SK-N-SH (cell line): ENCODE measurements around the gene SPATA12. TPM values are rescaled to one million over a fixed set of nuclear protein-coding genes. Genes with fewer than 3 reads are reported as not detected.

Experiments
- CTCF ChIA-PET: fragments of 300-600, 350-600 bp; formaldehyde crosslinking; extraction: SDS; loops from one replicate; lab custom pipeline; 2021; lab: Yijun Ruan, JAX
- POLR2A ChIA-PET: fragments of 350-600 bp; sonication (Branson Sonifier 250); formaldehyde crosslinking; extraction: SDS; loops from one replicate; lab custom pipeline; 2020; ENCODE audit warnings: antibody characterized with exemption, inconsistent platforms; lab: Yijun Ruan, JAX
- DNase-seq: peaks from one replicate; pipeline ENCODE4 v3.0.0; 2012
- H2AFZ ChIP-seq: fragments of 200-600 bp; sonication (generic); 2 replicates; pipeline ENCODE4 v1.8.1; 2016; ENCODE audit warnings: antibody characterized with exemption, mild to moderate bottlenecking, low read depth
- H3F3A ChIP-seq: fragments of 200-600 bp; sonication (generic); replicated peaks from 2 replicates; pipeline ENCODE3; 2016; ENCODE audit warnings: antibody characterized with exemption, mild to moderate bottlenecking; ENCODE audit not compliant: insufficient read depth
- H3K27ac ChIP-seq, 2 experiments: fragments of 200-500 bp in 1 of 2; fragments of 200-600 bp in 1 of 2; sonication (Bioruptor generic) in 1 of 2; sonication (generic), shearing (Covaris generic) in 1 of 2; 2 replicates each; pipeline versions ENCODE4 v1.5.1 to v1.6.1; 2014 to 2016; ENCODE audit warnings: low read depth in 2 of 2, inconsistent platforms in 1 of 2, low read length in 1 of 2, mild to moderate bottlenecking in 1 of 2, mixed read lengths in 1 of 2
- H3K27me3 ChIP-seq: fragments of 200-600 bp; sonication (generic), shearing (Covaris generic); 2 replicates; pipeline ENCODE4 v1.6.1; 2016; ENCODE audit warnings: mixed run types; ENCODE audit not compliant: insufficient read depth
- H3K36me3 ChIP-seq, 2 experiments: fragments of 200-500 bp in 1 of 2; fragments of 200-600 bp in 1 of 2; sonication (Bioruptor generic) in 1 of 2; sonication (generic) in 1 of 2; replicated peaks in 1 of 2; 2 replicates each; pipeline versions ENCODE3 to v1.5.1; 2014 to 2016; ENCODE audit warnings: low read length in 1 of 2, mild to moderate bottlenecking in 1 of 2; ENCODE audit not compliant: insufficient read depth in 2 of 2, control insufficient read depth in 1 of 2
- H3K4me1 ChIP-seq, 2 experiments: fragments of 200-500 bp in 1 of 2; fragments of 200-600 bp in 1 of 2; sonication (Bioruptor generic) in 1 of 2; sonication (generic), shearing (Covaris generic) in 1 of 2; 2 replicates each; pipeline versions ENCODE4 v1.5.1 to v1.6.1; 2014 to 2016; ENCODE audit warnings: low read depth in 1 of 2, low read length in 1 of 2, mixed run types in 1 of 2; ENCODE audit not compliant: insufficient read depth in 2 of 2, control insufficient read depth in 1 of 2
- H3K4me2 ChIP-seq: fragments of 200-600 bp; sonication (generic), shearing (Covaris generic); 2 replicates; pipeline ENCODE4 v1.6.1; 2017; ENCODE audit warnings: mixed run types
- H3K4me3 ChIP-seq, 2 experiments: fragments of 200-500 bp in 1 of 2; fragments of 200-600 bp in 1 of 2; sonication (Bioruptor generic) in 1 of 2; sonication (generic), shearing (Covaris generic) in 1 of 2; 2 replicates each; pipeline versions ENCODE4 v1.5.1 to v1.8.1; 2014 to 2016; ENCODE audit warnings: low read depth in 2 of 2, inconsistent platforms in 1 of 2, low read length in 1 of 2, mild to moderate bottlenecking in 1 of 2, mixed read lengths in 1 of 2, moderate library complexity in 1 of 2
- H3K79me2 ChIP-seq: fragments of 200-600 bp; sonication (generic); 2 replicates; pipeline ENCODE4 v1.8.1; 2017; ENCODE audit warnings: mild to moderate bottlenecking; ENCODE audit not compliant: insufficient read depth
- H3K9ac ChIP-seq: fragments of 200-600 bp; sonication (generic); 2 replicates; pipeline ENCODE4 v1.6.1; 2017; ENCODE audit warnings: mixed run types
- H3K9me2 ChIP-seq: fragments of 200-600 bp; sonication (generic); 2 replicates; pipeline ENCODE4 v1.6.1; 2017; ENCODE audit warnings: mixed run types
- H3K9me3 ChIP-seq: fragments of 200-600 bp; sonication (generic); 2 replicates; pipeline ENCODE4 v1.6.1; 2017; ENCODE audit warnings: mixed run types, mild to moderate bottlenecking, moderate library complexity
- H4K20me1 ChIP-seq: fragments of 200-600 bp; sonication (generic); 2 replicates; pipeline ENCODE4 v1.6.1; 2017; ENCODE audit warnings: mild to moderate bottlenecking, mixed run types; ENCODE audit not compliant: insufficient read depth
- FOXM1 ChIP-seq: IDR thresholded peaks from 2 replicates; pipeline ENCODE4 v1.4.0; 2012; ENCODE audit warnings: low read depth, mild to moderate bottlenecking
- NFIC ChIP-seq: IDR thresholded peaks from 2 replicates; pipeline ENCODE4 v1.4.0; 2012; ENCODE audit warnings: borderline replicate concordance
- PBX3 ChIP-seq: IDR thresholded peaks from 2 replicates; pipeline ENCODE4; 2012
- RCOR1 ChIP-seq: fragments of 150-350 bp; IDR thresholded peaks from 2 replicates; pipeline ENCODE4 v1.6.1; 2017; ENCODE audit warnings: antibody characterized with exemption, low read length
- REST ChIP-seq: IDR thresholded peaks from 2 replicates; pipeline ENCODE4 v1.6.1; 2012; ENCODE audit warnings: mild to moderate bottlenecking, low read depth, low read length, moderate library complexity
- SIN3A ChIP-seq: IDR thresholded peaks from 2 replicates; pipeline ENCODE4 v1.6.1; 2012; ENCODE audit warnings: low read depth, mild to moderate bottlenecking, low read length, moderate library complexity, borderline replicate concordance
- USF1 ChIP-seq: IDR thresholded peaks from 2 replicates; pipeline ENCODE4 v1.4.0; 2012; ENCODE audit warnings: low read depth, borderline replicate concordance
- ZBTB33 ChIP-seq: IDR thresholded peaks from 2 replicates; pipeline ENCODE4 v1.4.0; 2012; ENCODE audit warnings: low read depth, borderline replicate concordance
- WGBS: methylation state at CpG from one replicate; pipeline ENCODE4 v1.1.6; 2017; ENCODE audit warnings: low lambda C conversion rate; 5-methylcytosine and 5-hydroxymethylcytosine counted together
- polyA plus RNA-seq, 3 experiments: library from polyadenylated mRNA; depleted of rRNA; stranded (reverse); fragments of >200 nt; gene quantifications; 2 replicates each; pipeline ENCODE4 v1.2.3, GENCODE V29; 2012

Gene SPATA12
- polyA plus RNA-seq, 1 of the 3 experiments (the other 2 are of a cell fraction), result 0.33 TPM

- H3K4me1 ChIP-seq, result peaks cover 0 to 9% of the 10 kb centered on the region in 2 experiments; a peak in 1 of 4 replicates
- ChIA-PET POLR2A (no interaction called here), CTCF (interaction anchor here (1.2 kb wide), 1 partner anchor 87 kb away, joined by 5 read pairs; no protein-coding TSS in a partner anchor)
- no peak for DNase-seq
- H3K4me2 ChIP-seq, result no peak overlapping the region
- H3K9ac ChIP-seq, result no peak overlapping the region
- H3K27ac ChIP-seq, result no peak overlapping the region
- no peaks in the 10 kb centered on the region for H4K20me1 ChIP-seq
- no peak overlapping the region for H2AFZ ChIP-seq
- H3K36me3 ChIP-seq, result no peaks in the 10 kb centered on the region
- H3F3A ChIP-seq, result no peaks in the 10 kb centered on the region
- no peak overlapping the region for H3K4me3 ChIP-seq
- H3K9me2 ChIP-seq, result no peaks in the 10 kb centered on the region
- TF ChIP-seq NFIC (no peak), FOXM1 (no peak), USF1 (no peak), SIN3A (no peak), REST (no peak), ZBTB33 (no peak), RCOR1 (no peak), PBX3 (no peak)
- H3K79me2 ChIP-seq, result no peaks in the 10 kb centered on the region
- no peaks in the 10 kb centered on the region for H3K9me3 ChIP-seq
- WGBS, result 96% methylated on average over 3 of the region's 3 CpGs
- no peaks in the 10 kb centered on the region for H3K27me3 ChIP-seq
Measured at GRCh38 chr3:57076422-57076951, 16.0 kb downstream of the SPATA12 start.
